Measurements from ENCODE around the gene MPV17L2.

GRCh38 chr19:18160971-18161635, 31.9 kb upstream of the MPV17L2 start:
- TF ChIP-seq CHD1 (IDR thresholded peaks at IDR 0.05; ENCODE audit: low read depth, low read length) = no peak
- no peak for TF ChIP-seq NFIC (IDR thresholded peaks at IDR 0.05; ENCODE audit: low read depth, low read length)
- TF ChIP-seq CTCF (IDR thresholded peaks at IDR 0.05 in 2 of 3, conservative IDR thresholded peaks at IDR 0.05 in 1 of 3; ENCODE audit: control insufficient read depth in 2 of 3, extremely low read depth in 1 of 3, insufficient read depth in 1 of 3, low read depth in 3 of 3, low read length in 3 of 3) = peak; percentile 42 to 79 (median 55)

Measured in GM12878 (cell line).